ENCODE measurements around the gene NANOG. TPM values are rescaled to one million over a fixed set of nuclear protein-coding genes. Genes with fewer than 3 reads are reported as not detected.

Gene NANOG
- polyA plus RNA-seq, 1 of the 3 experiments (the other 2 are of a cell fraction), result not detected

GRCh38 chr12:7748852-7749251 is 40.4 kb upstream of the NANOG start:
- POLR2A ChIA-PET, result no interaction called here
- H3F3A ChIP-seq (replicated peaks; ENCODE audit: insufficient read depth), result no peaks in the 10 kb centered on the region
- TF ChIP-seq IRF3 (IDR thresholded peaks at IDR 0.05; ENCODE audit: low read depth, low read length) (no peak), RXRA (IDR thresholded peaks at IDR 0.05; ENCODE audit: borderline replicate concordance, low read depth) (no peak), REST (IDR thresholded peaks at IDR 0.05; ENCODE audit: low read depth, low read length) (no peak), MEF2A (IDR thresholded peaks at IDR 0.05; ENCODE audit: borderline replicate concordance, low read depth) (no peak), YY1 (IDR thresholded peaks at IDR 0.05; ENCODE audit: low read depth) (no peak), NFIC (IDR thresholded peaks at IDR 0.05; ENCODE audit: borderline replicate concordance) (no peak), TEAD4 (IDR thresholded peaks at IDR 0.05; ENCODE audit: borderline replicate concordance, insufficient read depth) (no peak), POLR2AphosphoS5 (IDR thresholded peaks at IDR 0.05; ENCODE audit: low read depth, low read length) (no peak), RFX5 (IDR thresholded peaks at IDR 0.05; ENCODE audit: low read length) (no peak), JUND (IDR thresholded peaks at IDR 0.05) (no peak), EP300 (IDR thresholded peaks at IDR 0.05; ENCODE audit: borderline replicate concordance in 1 of 2, low read depth in 1 of 2, low read length in 1 of 2) (no peak), NRF1 (IDR thresholded peaks at IDR 0.05; ENCODE audit: low read depth, low read length) (no peak), CHD2 (IDR thresholded peaks at IDR 0.05; ENCODE audit: low read length, partially characterized antibody) (no peak), EZH2phosphoT487 (IDR thresholded peaks at IDR 0.05; ENCODE audit: borderline replicate concordance, low read depth) (no peak), RAD21 (IDR thresholded peaks at IDR 0.05; ENCODE audit: low read length) (no peak)
- H4K20me1 ChIP-seq (ENCODE audit: insufficient read depth), result no peaks in the 10 kb centered on the region
- H3K4me1 ChIP-seq (ENCODE audit: control insufficient read depth in 1 of 2, insufficient read depth in 2 of 2, low read depth in 1 of 2, low read length in 1 of 2), result no peaks in the 10 kb centered on the region
- no peak overlapping the region for H3K27ac ChIP-seq (ENCODE audit: low read depth in 2 of 2, low read length in 1 of 2)
- CTCF ChIA-PET, result no interaction called here
- peaks cover 37% of the 10 kb centered on the region; the same call in 1 of the 2 replicates for H3K27me3 ChIP-seq (ENCODE audit: insufficient read depth)
- H3K9me3 ChIP-seq, result no peaks in the 10 kb centered on the region
- H3K4me3 ChIP-seq (ENCODE audit: low read depth in 2 of 2, low read length in 1 of 2), result no peak overlapping the region
- no peak overlapping the region for H3K9ac ChIP-seq
- 35% methylated on average over 4 of the region's 4 CpGs for WGBS (ENCODE audit: low lambda C conversion rate)
- no peaks in the 10 kb centered on the region for H3K9me2 ChIP-seq
- no peaks in the 10 kb centered on the region for H3K79me2 ChIP-seq (ENCODE audit: insufficient read depth)
- no peak overlapping the region for H2AFZ ChIP-seq (ENCODE audit: low read depth)
- H3K4me2 ChIP-seq, result no peak overlapping the region
- DNase-seq, result no peak
- H3K36me3 ChIP-seq (replicated peaks in 1 of 2; ENCODE audit: control insufficient read depth in 1 of 2, insufficient read depth in 2 of 2, low read length in 1 of 2), result no peaks in the 10 kb centered on the region
